Coronary artery (tissue), 2 donors: ENCODE results near the gene LZTFL1.

Experiments used
- DNase-seq: peaks from one replicate; pipeline ENCODE4 v3.0.0-alpha.2; 2017; ENCODE audit warnings: low spot score
- H3K27ac ChIP-seq, 2 donors: fragments of 200-600 bp; sonication (generic); one replicate each; pipeline ENCODE4 v1.5.1; 2016 to 2019
- H3K4me3 ChIP-seq: fragments of 200-600 bp; sonication (generic); 2 replicates; pipeline ENCODE4 v1.5.1; 2016; ENCODE audit warnings: mild to moderate bottlenecking, moderate library complexity
- CTCF ChIP-seq: fragments of 200-600 bp; sonication (generic); IDR thresholded peaks from one replicate; pipeline ENCODE4 v1.5.1; 2019; ENCODE audit warnings: antibody characterized with exemption

LZTFL1 gene

GRCh38 chr3:45807681-45808540 lies 34.0 kb downstream of the LZTFL1 start:
- H3K4me3 ChIP-seq = no peak overlapping the region
- no peak for DNase-seq
- no peak for TF ChIP-seq CTCF
- H3K27ac ChIP-seq = no peak overlapping the region

GRCh38 chr3:45807133-45807532 lies 34.8 kb downstream of the LZTFL1 start:
- no peak overlapping the region for H3K4me3 ChIP-seq
- DNase-seq = no peak
- no peak overlapping the region for H3K27ac ChIP-seq
- no peak for TF ChIP-seq CTCF

- no peak overlapping the region for H3K4me3 ChIP-seq
- no peak for TF ChIP-seq CTCF
- no peak for DNase-seq
- H3K27ac ChIP-seq = no peak overlapping the region
These were observed 35.8 kb downstream of the LZTFL1 start for GRCh38 chr3:45806072-45806471.

- no peak for DNase-seq
These were observed 38.5 kb downstream of the LZTFL1 start for GRCh38 chr3:45803252-45803935.

GRCh38 chr3:45802146-45802545 lies 39.8 kb downstream of the LZTFL1 start:
- no peak overlapping the region for H3K4me3 ChIP-seq
- no peak for DNase-seq

More at GRCh38 chr3:45803252-45803935, 38.5 kb downstream of the LZTFL1 start:
- H3K27ac ChIP-seq = no peak overlapping the region
- H3K4me3 ChIP-seq = no peak overlapping the region
- TF ChIP-seq CTCF = no peak

GRCh38 chr3:45800611-45801010 lies 41.3 kb downstream of the LZTFL1 start:
- peak; percentile 63 for DNase-seq
- no peak for TF ChIP-seq CTCF
- no peak overlapping the region for H3K4me3 ChIP-seq
- H3K27ac ChIP-seq = no peak overlapping the region

More at GRCh38 chr3:45802146-45802545, 39.8 kb downstream of the LZTFL1 start:
- no peak overlapping the region for H3K27ac ChIP-seq
- TF ChIP-seq CTCF = no peak

- Histone ChIP-seq H3K27ac (no peak overlapping the region), H3K4me3 (no peak overlapping the region)
- DNase-seq = peak; percentile 33
- TF ChIP-seq CTCF = no peak
These were observed 42.3 kb downstream of the LZTFL1 start for GRCh38 chr3:45799586-45799985.
